Stomach (tissue), 9 donors: ENCODE results near the gene TAF11. TPM values are rescaled to one million over a fixed set of nuclear protein-coding genes. Genes with fewer than 3 reads are reported as not detected.

Experiments used
- DNase-seq, 2 donors: peaks; one replicate each; pipeline versions ENCODE4 v3.0.0 to v3.0.0-alpha.2; 2013 to 2019
- H3K27ac ChIP-seq, 5 donors: fragments of 200-600 bp in 4 of 5; sonication (generic) in 4 of 5; one replicate each; pipeline ENCODE4 v1.5.1; 2013 to 2019; ENCODE audit warnings: mild to moderate bottlenecking in 1 of 5, moderate library complexity in 1 of 5
- H3K27me3 ChIP-seq, 3 donors: fragments of 200-600 bp; sonication (generic); one replicate each; pipeline ENCODE4 v1.5.1; 2017 to 2019; ENCODE audit warnings: mixed run types in 1 of 3
- H3K36me3 ChIP-seq, 4 donors: fragments of 200-600 bp; sonication (generic); 1 replicate in 3 of 4; 2 replicates in 1 of 4; pipeline ENCODE4 v1.5.1; 2016 to 2019
- H3K4me1 ChIP-seq, 4 donors: fragments of 200-600 bp; sonication (generic); one replicate each; pipeline ENCODE4 v1.5.1; 2016 to 2019
- H3K4me3 ChIP-seq, 4 donors: fragments of 200-600 bp; sonication (generic) in 3 of 4; one replicate each; pipeline ENCODE4 v1.5.1; 2016 to 2019; ENCODE audit warnings: mild to moderate bottlenecking in 1 of 4
- H3K9me3 ChIP-seq, 4 donors: fragments of 200-600 bp; sonication (generic); one replicate each; pipeline ENCODE4 v1.5.1; 2016 to 2019
- EP300 ChIP-seq: sonication (generic); formaldehyde crosslinking; IDR thresholded peaks from one replicate; pipeline ENCODE4 v1.6.1; 2017; ENCODE audit warnings: antibody characterized with exemption
- POLR2A ChIP-seq, 4 donors: fragments of 450-650 bp; IDR thresholded peaks; one replicate each; pipeline ENCODE4 v1.6.1; 2016; ENCODE audit warnings: antibody characterized with exemption in 4 of 4, control low read depth in 2 of 4, mild to moderate bottlenecking in 1 of 4, moderate library complexity in 1 of 4
- POLR2AphosphoS5 ChIP-seq, 3 donors: sonication (generic); formaldehyde crosslinking; IDR thresholded peaks; one replicate each; pipeline ENCODE4 v1.6.1; 2016; ENCODE audit warnings: antibody characterized with exemption in 3 of 3
- WGBS, 5 donors: extraction: QIAGEN DNeasy Blood & Tissue Kit in 3 of 5; methylation state at CpG; one replicate each; pipeline versions ENCODE4 v1.1.5 to v1.1.7; 2013 to 2018; 5-methylcytosine and 5-hydroxymethylcytosine counted together
- intact Hi-C: fragments of 100-400 bp; cut with DNase I; formaldehyde crosslinking; loops from one replicate; pipeline ENCODE4 v1.15.1; 2023; ENCODE audit warnings: low total_unique reads
- polyA plus RNA-seq, 3 donors: library from polyadenylated mRNA; stranded (reverse); fragments of 200-250 nt; gene quantifications; one replicate each; pipeline ENCODE4 v1.2.3, GENCODE V29; 2013
- total RNA-seq, 5 donors: library from RNA; depleted of rRNA; stranded (reverse); fragments of >200 nt; gene quantifications; one replicate each; pipeline versions ENCODE4 v1.1.0 to v1.2.3, GENCODE V29; 2014 to 2016
- TF ChIP-seq, protein P1 (sequence below), 7 experiments: fragments of 450-650 bp in 4 of 7; fragments of 200-600 bp in 3 of 7; sonication (generic) in 3 of 7; IDR thresholded peaks; one replicate each; pipeline ENCODE4 v1.5.1; 2016 to 2019; ENCODE audit warnings: antibody characterized with exemption in 7 of 7, control low read depth in 2 of 7, mild to moderate bottlenecking in 1 of 7
- donor health status: healthy with polysubstance abuse.
- donor health status: Bipolar disorder and iron deficiency.
- donor health status: healthy.

TAF11 gene
- total and polyA plus RNA-seq, 8 donors = 4.9 to 40.8 (median 20.3) TPM

DNA sequence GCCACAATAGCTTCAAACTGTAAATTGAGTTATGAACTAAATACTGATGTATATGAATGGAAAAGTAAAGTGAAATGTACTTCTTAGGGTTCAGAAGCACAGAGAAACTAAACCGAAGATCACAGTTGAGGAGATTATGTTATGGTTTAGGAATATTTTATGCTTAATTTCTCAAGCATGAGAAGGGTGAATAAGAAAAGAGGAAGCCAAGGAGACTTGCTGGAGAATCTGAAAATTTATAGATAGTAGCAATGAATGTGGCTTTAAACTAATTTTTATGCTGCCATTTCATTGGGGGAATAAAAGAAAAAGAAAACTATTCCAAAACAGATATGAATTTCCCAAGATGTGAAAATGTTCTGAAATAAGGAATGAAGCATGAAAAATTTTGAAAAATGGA is 6.9 kb upstream of the TAF11 start:
- WGBS, 5 donors = 88 to 96% (median 88%) methylated on average over 1 of the region's 1 CpG
- Histone ChIP-seq H3K27ac (no peak overlapping the region), H3K27me3 (no peaks in the 10 kb centered on the region), H3K4me3 (no peak overlapping the region), H3K36me3 (no peaks in the 10 kb centered on the region), H3K4me1 (peaks cover 22 to 60% (median 35%) of the 10 kb centered on the region in 4 donors), H3K9me3 (no peaks in the 10 kb centered on the region)
- no peak for TF ChIP-seq EP300
- TF ChIP-seq, protein P1, sequence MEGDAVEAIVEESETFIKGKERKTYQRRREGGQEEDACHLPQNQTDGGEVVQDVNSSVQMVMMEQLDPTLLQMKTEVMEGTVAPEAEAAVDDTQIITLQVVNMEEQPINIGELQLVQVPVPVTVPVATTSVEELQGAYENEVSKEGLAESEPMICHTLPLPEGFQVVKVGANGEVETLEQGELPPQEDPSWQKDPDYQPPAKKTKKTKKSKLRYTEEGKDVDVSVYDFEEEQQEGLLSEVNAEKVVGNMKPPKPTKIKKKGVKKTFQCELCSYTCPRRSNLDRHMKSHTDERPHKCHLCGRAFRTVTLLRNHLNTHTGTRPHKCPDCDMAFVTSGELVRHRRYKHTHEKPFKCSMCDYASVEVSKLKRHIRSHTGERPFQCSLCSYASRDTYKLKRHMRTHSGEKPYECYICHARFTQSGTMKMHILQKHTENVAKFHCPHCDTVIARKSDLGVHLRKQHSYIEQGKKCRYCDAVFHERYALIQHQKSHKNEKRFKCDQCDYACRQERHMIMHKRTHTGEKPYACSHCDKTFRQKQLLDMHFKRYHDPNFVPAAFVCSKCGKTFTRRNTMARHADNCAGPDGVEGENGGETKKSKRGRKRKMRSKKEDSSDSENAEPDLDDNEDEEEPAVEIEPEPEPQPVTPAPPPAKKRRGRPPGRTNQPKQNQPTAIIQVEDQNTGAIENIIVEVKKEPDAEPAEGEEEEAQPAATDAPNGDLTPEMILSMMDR (IDR thresholded peaks at IDR 0.05) = no peak
- no peak for TF ChIP-seq POLR2A (IDR thresholded peaks at IDR 0.05)
- no peak for DNase-seq
- intact Hi-C loops = no loop called here

DNA sequence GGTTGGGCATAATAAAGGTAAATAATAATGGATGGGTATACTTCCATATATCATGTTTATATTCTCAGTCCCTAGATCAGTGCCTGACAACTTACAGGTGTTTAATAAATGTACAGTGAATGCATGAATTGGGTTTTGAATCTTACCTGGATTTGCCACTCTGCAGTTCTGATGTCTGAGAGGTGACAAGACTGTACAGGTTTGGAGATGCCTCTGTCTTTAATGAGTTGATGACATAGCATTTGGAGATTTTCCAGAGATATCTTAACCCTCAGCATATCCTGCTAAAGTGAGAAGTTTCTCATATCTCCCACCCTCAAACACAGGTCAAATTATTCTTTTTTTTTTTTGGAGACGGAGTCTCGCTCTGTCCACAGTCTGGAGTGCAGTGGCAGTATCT is 3.5 kb upstream of the TAF11 start:
- 88 to 100% (median 95%) methylated on average over 2 of the region's 2 CpGs for WGBS, 5 donors
- peak overlapping the region in 2 of 4 donors; percentile 90 to 98 for H3K4me3 ChIP-seq
- no peak for TF ChIP-seq EP300
- TF ChIP-seq POLR2AphosphoS5 (IDR thresholded peaks at IDR 0.05) = no peak
- TF ChIP-seq, protein P1 (IDR thresholded peaks at IDR 0.05) = no peak
- no peak for TF ChIP-seq POLR2A (IDR thresholded peaks at IDR 0.05)

DNA sequence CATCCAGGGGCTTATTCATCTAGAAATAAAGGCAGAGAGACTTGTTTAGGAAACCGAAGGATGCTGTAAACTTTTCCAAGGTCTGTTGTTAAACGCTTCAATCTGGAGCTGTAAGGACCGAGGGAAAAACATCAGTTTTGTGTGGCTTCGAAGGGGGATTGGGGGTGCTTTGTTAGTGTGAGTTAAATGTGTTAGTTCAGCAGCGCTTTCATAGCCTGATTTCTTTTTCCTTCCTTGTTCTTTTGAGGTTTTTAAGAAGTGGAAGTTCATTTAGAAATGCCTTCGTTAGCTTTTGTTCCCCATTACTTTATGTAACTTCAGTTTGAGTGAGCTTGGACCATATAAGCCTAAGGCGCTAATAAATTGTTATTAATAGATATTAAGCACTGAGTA is 2.7 kb upstream of the TAF11 start:
- peak overlapping the region; percentile 90 to 98 (median 91) for H3K4me3 ChIP-seq

More for the DNA sequence above, 3.5 kb upstream of the TAF11 start:
- no peak for DNase-seq
- no peaks in the 10 kb centered on the region for H3K36me3 ChIP-seq
- no peaks in the 10 kb centered on the region for H3K9me3 ChIP-seq
- intact Hi-C loops = no loop called here
- no peak overlapping the region for H3K27ac ChIP-seq
- H3K4me1 ChIP-seq = peaks cover 32 to 55% (median 46%) of the 10 kb centered on the region in 4 donors
- H3K27me3 ChIP-seq = no peaks in the 10 kb centered on the region

DNA sequence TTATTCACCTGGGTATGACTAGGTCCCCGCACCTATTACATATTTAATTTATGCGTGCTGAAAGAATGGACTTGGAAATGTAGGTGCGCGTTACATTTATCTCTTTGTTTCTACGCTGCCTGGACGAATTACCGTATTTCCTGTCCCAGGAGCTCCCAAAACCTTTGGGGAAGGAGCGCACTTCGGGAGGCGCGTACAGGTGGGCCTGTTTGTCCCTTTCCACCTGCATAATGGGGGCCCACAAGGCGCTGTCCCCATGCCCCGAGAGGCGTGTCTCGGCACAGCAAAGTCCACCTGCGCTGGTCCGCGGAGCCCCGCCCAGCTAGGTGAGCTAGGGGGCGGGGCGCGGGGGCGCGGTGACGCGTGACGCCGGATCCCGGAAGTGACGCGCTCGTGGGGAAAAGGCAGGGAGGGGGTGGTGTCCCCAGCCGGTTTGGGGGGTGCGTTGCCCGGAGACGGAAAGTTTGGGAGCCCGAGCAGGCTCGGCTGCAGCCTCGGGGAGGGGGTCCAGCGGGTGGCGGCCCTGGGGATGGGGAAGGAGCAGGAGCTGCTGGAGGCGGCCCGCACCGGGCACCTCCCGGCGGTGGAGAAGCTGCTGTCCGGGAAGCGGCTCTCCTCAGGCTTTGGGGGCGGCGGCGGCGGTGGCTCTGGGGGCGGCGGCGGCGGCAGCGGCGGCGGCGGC is 1.2 kb upstream of the TAF11 start, which contains the start of gene ANKS1A:
Gene ANKS1A (plus strand): TSS at position 382 of the 682 bp plus-strand sequence. CDS start 148 bp downstream, at position 530.
- WGBS, 5 donors = 0 to 1% (median 1%) methylated on average over 32 to 60 of the region's 60 CpGs
- intact Hi-C loops = no loop called here

More for the DNA sequence above, 2.7 kb upstream of the TAF11 start:
- peak in 1 of 2 donors; percentile 11 for DNase-seq
- no peaks in the 10 kb centered on the region for H3K9me3 ChIP-seq
- H3K27ac ChIP-seq = peak overlapping the region in 4 of 5 donors; percentile 92 to 97 (median 92)
- peaks cover 34 to 63% (median 53%) of the 10 kb centered on the region in 4 donors for H3K4me1 ChIP-seq
- intact Hi-C loops = no loop called here
- TF ChIP-seq POLR2AphosphoS5 (IDR thresholded peaks at IDR 0.05) (no peak), POLR2A (IDR thresholded peaks at IDR 0.05) (no peak), EP300 (no peak)
- TF ChIP-seq, protein P1 (IDR thresholded peaks at IDR 0.05) = no peak
- 31 to 38% (median 32%) methylated on average over 7 of the region's 7 CpGs for WGBS, 5 donors
- H3K27me3 ChIP-seq = no peaks in the 10 kb centered on the region
- peaks cover 0 to 6% (median 0%) of the 10 kb centered on the region in 4 donors for H3K36me3 ChIP-seq

More for the DNA sequence above, 1.2 kb upstream of the TAF11 start, which contains the start of gene ANKS1A:
- Histone ChIP-seq H3K27me3 (no peaks in the 10 kb centered on the region), H3K4me1 (peaks cover 34 to 66% (median 55%) of the 10 kb centered on the region in 4 donors), H3K9me3 (no peaks in the 10 kb centered on the region), H3K27ac (peak within 1 kb of the TSS; percentile 92 to 97 (median 93)), H3K36me3 (peaks cover 0 to 13% (median 6%) of the 10 kb centered on the region in 4 donors), H3K4me3 (peak within 1 kb of the TSS; percentile 90 to 98 (median 91))
- TF ChIP-seq, protein P1 (IDR thresholded peaks at IDR 0.05) = no peak
- TF ChIP-seq POLR2AphosphoS5 (IDR thresholded peaks at IDR 0.05) (peak; percentile 47 to 86 (median 79)), EP300 (no peak), POLR2A (IDR thresholded peaks at IDR 0.05) (peak in 2 of 4 donors; percentile 24 to 68)
- DNase-seq = peak; percentile 94 to 97
